Stimulated activated CD4-positive, alpha-beta T cell treated with anti-CD3 and anti-CD28 coated beads, TNF-alpha, amount 100 ng/mL, for 4 hours (primary cell): ENCODE data around the gene ZNF148.

Source experiments
- DNase-seq, 3 experiments: peaks; one replicate each; pipeline ENCODE4 v3.0.0-alpha.2; 2020; ENCODE audit warnings: low read depth in 3 of 3

ZNF148 gene

GRCh38 chr3:125332504-125332903 is 42.6 kb downstream of the ZNF148 start:
- DNase-seq: no peak

DNA sequence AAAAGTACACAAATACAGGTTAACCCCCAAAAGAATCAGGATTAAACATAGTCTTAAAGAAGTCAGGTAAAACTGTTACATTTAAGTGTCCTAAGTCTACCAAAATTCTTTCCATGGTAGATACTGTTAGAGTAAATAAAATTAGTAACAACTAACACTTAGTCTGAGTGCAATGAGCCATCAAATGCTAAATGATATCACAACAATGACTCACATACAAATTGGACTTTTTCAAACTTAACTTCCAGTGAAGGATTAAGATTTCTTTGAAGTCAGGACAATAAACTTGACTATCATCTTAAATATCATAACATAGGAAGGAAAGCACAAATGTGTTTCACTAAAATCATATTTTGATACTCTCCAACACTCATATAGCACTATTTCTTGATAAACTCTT is 43.9 kb downstream of the ZNF148 start:
- DNase-seq: no peak

DNA sequence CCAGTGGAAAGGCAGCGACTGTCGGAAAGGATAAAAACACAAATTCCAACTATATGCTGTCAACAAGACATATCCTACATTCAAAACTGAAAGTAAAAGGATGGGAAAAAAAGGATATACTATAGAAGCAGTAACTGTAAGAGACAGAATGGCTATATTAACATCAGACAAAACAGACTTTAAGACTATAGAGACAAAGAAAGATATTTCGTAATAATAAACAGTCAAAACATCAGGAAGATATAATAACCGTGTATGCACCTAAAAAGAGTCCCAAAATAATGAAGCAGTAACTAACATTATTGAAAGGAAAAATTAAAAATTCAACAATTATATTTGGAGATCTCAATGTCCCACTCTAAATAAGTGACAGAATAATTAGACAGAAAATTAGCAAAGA is 48.2 kb downstream of the ZNF148 start:
- DNase-seq: no peak

GRCh38 chr3:125325746-125326145 is 49.4 kb downstream of the ZNF148 start:
- no peak for DNase-seq

DNA sequence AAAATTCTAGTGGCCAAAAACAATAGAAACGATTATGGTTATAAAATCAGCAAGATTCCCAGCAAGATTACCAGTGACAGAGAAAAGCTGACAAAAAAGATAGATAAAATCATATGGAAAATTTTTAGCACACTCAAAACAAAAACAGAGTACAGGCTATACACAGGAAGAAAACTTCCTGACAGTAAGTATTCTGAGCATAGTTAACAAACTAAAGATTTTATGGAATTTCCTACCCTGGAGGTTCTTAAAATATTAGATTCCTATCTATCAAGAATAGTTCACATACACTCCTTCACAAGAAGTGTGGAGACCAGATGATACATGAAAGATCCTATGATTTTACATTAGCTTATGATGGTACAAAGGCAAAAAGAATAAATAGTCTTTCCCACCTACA is 50.8 kb downstream of the ZNF148 start:
- DNase-seq: no peak

DNA sequence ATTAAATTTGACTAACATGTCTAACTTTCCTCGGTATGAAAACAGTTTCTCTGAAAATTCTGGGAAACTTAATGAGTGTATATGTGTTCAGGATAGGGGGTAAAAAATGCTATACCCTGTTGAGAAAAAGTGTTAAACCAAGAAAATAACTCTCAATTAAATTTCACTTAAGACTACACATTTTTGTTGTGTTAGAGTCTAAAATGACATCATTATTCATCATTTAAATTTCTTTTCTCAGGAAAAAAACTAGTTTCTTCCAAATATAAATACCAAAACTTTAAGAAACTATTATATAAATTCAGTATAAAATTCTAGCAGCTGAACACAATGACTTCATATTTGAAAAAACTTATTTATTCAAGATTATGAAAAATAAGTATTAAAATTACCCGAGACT is 52.2 kb downstream of the ZNF148 start:
- DNase-seq: no peak

DNA sequence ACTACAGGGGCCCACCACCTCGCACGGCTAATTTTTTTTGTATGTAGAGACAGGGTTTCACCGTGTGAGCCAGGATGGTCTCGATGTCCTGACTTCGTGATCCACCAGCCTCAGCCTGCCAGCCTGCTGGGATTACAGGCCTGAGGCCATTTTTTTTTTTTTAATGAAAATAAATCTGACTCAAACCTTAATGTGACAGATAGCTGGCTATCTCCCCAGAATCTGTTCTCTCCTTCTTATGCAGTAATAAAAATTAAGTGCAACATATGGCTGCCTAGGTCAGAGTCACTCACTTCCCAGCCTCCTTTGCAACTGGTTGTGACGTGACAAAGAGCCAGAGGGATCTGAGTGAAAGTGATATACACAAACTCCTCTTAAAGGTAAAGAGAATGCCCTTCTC is 53.0 kb downstream of the ZNF148 start:
- no peak for DNase-seq

GRCh38 chr3:125319765-125320164 is 55.4 kb downstream of the ZNF148 start:
- DNase-seq: no peak

DNA sequence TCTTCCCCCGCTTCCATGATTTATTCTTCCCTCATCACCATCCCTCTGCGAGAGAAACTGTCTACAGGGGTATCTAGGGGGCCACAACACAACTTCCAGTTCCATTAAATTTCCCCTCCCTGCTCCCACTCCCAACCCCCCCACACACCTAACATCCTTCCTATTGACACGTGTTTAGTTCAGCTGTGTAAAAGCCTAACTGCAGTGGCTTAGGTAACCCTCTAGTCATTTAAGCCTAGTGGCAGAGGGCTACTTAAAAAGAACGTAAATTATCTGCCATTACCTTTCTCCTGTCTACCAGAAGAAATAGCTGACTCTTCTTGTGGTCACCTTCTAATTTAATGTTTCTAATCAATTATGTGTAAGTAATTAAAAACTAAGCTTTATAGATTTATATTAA is 56.3 kb downstream of the ZNF148 start:
- DNase-seq: no peak

GRCh38 chr3:125318167-125318865 is 56.8 kb downstream of the ZNF148 start:
- no peak for DNase-seq

GRCh38 chr3:125317761-125318160 is 57.4 kb downstream of the ZNF148 start:
- DNase-seq: no peak

DNA sequence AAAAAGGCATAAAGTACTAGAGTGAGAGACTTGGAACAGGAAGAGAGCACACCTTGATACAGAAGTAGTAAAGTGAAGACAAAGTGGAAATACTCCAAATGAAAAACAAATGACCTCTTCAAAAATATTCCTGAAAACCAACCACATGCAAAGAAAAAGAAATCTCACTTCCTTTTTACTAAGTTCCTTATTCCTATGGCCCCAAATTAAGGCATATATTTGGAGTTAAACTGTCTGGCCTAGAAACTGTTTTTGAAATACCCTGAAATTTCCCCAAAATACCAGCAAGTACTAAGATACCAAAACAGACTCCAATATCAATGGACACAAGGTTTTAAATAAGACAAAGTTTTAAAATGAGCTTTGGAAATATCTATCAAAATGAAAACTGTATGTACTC is 58.2 kb downstream of the ZNF148 start:
- no peak for DNase-seq

GRCh38 chr3:125316246-125316645 is 58.9 kb downstream of the ZNF148 start:
- no peak for DNase-seq

GRCh38 chr3:125313060-125313635 is 62.0 kb downstream of the ZNF148 start:
- no peak for DNase-seq

GRCh38 chr3:125310623-125311081 is 64.5 kb downstream of the ZNF148 start:
- peak in 2 of 3 experiments; percentile 4 to 13 for DNase-seq

DNA sequence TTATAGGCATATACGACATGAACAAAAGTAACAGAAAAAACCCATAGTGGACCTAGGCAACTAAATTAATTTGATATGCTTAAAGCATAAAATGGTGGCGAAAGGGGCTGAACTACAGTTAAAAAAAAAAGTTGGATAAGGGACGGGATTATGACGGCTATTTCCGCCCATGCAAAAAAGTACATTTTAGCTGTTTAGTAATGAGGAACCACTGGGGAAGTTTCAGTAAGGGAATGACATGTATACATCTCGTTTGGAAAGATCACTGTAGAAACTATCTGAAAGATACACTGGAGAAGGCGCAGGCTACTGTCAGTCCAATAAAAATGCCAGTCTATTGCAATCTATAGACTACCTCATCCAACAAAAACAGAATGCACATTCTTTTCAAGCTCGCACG is 65.6 kb downstream of the ZNF148 start:
- no peak for DNase-seq

GRCh38 chr3:125306620-125307019 is 68.5 kb downstream of the ZNF148 start:
- DNase-seq: no peak

GRCh38 chr3:125302932-125303331 is 72.2 kb downstream of the ZNF148 start:
- no peak for DNase-seq

GRCh38 chr3:125300416-125300815 is 74.7 kb downstream of the ZNF148 start:
- no peak for DNase-seq

GRCh38 chr3:125294411-125294810 is 80.7 kb downstream of the ZNF148 start:
- no peak for DNase-seq

DNA sequence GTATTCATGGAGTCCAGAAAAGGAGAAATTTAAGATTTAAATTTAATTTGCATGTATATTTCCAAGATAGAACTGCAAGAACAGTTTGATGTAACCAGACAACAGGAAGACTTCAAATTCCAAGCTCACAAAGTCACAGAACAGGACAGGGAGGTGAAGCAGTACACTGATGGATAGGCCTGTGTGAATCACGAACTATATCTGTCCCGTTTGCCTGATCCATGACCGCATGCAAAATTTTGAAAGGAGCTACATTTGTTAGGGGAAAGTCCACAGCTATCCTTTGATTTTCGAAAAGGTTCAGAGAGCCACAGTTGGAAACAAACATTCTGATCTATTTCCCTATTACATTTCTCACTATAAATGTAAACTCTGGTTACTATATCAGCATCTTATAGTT is 83.1 kb downstream of the ZNF148 start:
- no peak for DNase-seq

DNA sequence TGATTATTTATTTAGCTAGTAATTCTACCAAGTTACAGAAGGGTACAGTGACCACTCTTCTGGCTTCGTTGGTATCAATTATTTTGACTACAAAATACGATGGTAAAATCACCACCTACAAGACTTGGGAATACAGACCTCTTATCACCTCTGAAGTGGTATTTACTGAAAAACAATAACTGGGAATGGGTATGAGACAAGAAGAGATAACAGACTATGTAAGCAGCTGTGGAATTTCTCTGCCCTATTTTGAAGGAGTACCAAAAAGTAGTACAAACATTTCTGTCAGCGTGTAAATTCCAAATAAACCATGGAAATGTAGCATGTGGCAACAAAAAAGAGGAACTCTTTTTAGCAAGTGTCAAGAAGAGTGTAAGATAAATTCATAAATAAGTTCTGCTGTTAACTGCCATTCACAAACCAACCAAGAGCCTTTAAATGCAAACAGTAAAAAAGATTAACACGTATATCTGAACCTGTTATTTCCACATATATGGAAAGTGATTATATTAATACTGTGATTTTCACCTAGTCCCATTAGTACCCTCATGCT is 85.6 kb downstream of the ZNF148 start:
- no peak for DNase-seq

GRCh38 chr3:125287248-125287647 is 87.9 kb downstream of the ZNF148 start:
- DNase-seq: no peak
